Subcutaneous adipose tissue (tissue), 4 donors: ENCODE data around the gene FBF1. TPM values are rescaled to one million over a fixed set of nuclear protein-coding genes. Genes with fewer than 3 reads are reported as not detected.

ENCODE experiments used
- CTCF ChIP-seq: fragments of 450-650 bp; IDR thresholded peaks from one replicate; pipeline ENCODE4 v1.5.1; 2016; ENCODE audit warnings: low read depth, mild to moderate bottlenecking, control low read depth, antibody characterized with exemption, moderate library complexity
- total RNA-seq, 4 donors: library from RNA; depleted of rRNA; stranded (reverse); fragments of >200 nt; gene quantifications; one replicate each; pipeline ENCODE4 v1.1.0, GENCODE V29; 2016

The FBF1 gene
- total RNA-seq, 4 donors from 2014 or later, result 3.1 to 8.8 (median 6.7) TPM

GRCh38 chr17:75937652-75938051, 3.2 kb downstream of the FBF1 start:
- TF ChIP-seq CTCF, result no peak

DNA sequence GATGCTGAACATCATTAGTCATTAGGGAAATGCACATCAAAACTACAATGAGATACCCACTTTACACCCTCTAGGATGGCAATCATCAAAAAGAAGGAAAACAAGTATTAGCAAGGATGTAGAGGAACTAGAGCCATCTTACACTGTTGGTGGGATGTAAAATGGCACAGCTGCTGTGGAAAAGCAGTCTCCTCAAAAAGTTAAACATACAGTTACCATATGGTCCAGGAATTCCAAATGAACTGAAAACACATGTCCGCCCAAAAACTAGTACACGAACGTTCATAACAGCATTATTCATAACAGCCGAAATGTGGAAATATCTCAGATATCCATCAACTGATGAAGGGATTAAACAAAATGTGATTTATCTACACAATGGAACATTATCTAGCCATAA, 7.0 kb downstream of the FBF1 start:
- TF ChIP-seq CTCF, result no peak

DNA sequence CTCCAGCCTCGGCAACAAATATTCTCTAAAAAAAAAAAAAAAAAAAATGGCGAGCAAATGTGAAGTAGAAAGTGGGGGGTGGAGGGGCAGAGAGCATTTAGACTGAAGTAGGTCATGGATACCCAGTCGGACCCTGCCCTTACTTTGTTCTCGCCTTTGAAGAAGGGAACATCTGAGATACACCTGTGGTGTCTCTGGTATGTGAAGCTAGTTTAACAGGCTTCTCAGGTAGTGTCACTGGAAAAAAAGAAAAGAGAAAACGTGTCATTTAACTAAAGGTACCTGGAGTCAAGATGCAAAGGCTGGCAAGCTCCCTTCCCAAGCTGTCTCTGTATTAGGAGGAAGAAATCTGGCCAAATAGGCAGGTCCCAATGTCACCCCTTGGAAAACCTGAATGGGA, 8.0 kb downstream of the FBF1 start:
- no peak for TF ChIP-seq CTCF

GRCh38 chr17:75931062-75931461, 9.8 kb downstream of the FBF1 start:
- TF ChIP-seq CTCF, result no peak

- TF ChIP-seq CTCF, result no peak
These were observed 13.4 kb downstream of the FBF1 start for GRCh38 chr17:75927286-75927922.

DNA sequence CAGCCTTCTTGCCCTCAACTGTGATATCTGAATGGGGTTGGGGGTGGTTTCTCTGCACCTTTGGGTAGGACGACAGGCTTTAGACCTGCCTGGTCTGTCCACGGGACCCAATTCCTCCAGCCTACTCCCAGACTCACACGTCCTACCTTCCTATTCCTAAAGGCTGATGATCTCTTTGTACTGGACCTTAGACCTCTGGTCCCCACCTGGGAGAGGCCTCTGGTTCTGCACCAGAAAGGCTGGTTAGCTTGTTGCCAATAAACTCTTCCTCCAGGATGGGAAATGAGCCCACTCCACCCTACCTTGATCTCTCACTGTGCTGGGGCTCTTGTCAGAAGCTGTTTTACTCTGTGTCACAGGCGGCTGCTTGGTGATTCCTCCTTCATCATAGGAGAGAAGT, 14.4 kb downstream of the FBF1 start:
- TF ChIP-seq CTCF, result no peak

DNA sequence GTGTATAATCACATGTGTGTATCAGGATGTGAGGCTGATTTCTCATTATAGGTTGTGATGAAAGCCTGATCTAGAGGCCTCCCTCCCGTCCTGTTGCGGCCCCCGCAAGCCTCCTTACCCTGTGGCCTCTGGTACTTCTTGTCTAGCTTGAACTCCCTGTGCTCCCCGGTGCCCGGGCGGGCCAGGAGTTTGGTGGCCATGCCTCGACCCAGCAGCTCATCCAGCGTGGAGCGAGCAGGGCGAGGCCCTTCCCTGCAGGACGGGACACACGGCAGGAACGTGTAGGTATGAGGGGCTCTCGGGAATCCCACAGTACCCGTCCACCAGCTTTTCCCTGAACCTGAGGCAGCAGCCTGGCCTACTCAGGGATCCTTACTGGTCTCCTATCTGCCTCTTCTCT, 14.9 kb downstream of the FBF1 start:
- TF ChIP-seq CTCF, result no peak

DNA sequence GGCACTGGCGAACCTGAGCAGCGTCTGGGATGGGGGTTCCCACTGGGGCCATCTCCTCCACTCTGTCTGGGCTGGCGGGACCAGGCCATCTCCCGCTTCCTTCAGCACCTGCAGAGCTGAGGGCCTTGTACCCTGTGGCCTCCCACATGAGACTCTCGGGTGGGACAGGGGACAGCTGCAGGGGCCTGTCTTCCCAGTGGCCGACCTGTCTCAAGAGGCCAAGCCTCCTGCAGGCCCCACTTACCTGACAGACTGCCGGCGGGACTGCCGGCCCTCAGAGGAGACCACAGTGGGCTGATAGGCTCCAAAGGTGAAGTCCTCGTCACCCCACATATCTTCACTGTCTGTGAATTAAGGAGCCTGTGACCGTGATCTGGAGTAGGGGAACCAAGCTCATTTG, 15.7 kb downstream of the FBF1 start:
- no peak for TF ChIP-seq CTCF
